ENCODE measurements around the gene ADAMTS2. TPM values are rescaled to one million over a fixed set of nuclear protein-coding genes. Genes with fewer than 3 reads are reported as not detected.

ADAMTS2 gene
- total RNA-seq, 1 experiment from 2014 or later, result 3.9 TPM

- TF ChIP-seq POLR2AphosphoS5 (IDR thresholded peaks at IDR 0.05; ENCODE audit: low read depth, low read length), result no peak
Measured at GRCh38 chr5:179238628-179238970, 106.7 kb downstream of the ADAMTS2 start (continued).

GRCh38 chr5:179237770-179238627 lies 107.3 kb downstream of the ADAMTS2 start:
- POLR2A ChIA-PET, result no interaction called here
- intact Hi-C loops (cut with micrococcal nuclease), result no loop called here
- Histone ChIP-seq H2AFZ (ENCODE audit: low read depth, low read length, poor library complexity, severe bottlenecking) (no peak overlapping the region), H3K36me3 (ENCODE audit: control insufficient read depth in 1 of 2, insufficient read depth in 2 of 2, low read length in 2 of 2) (no peaks in the 10 kb centered on the region), H3K4me3 (replicated peaks in 1 of 2; ENCODE audit: low read depth in 1 of 2, low read length in 2 of 2) (no peak overlapping the region), H3K79me2 (ENCODE audit: insufficient read depth, low read length) (no peaks in the 10 kb centered on the region), H3K9me3 (ENCODE audit: control insufficient read depth in 1 of 2, insufficient read depth in 1 of 2, low read depth in 1 of 2, low read length in 2 of 2) (no peaks in the 10 kb centered on the region), H3K9me2 (ENCODE audit: insufficient read depth) (no peaks in the 10 kb centered on the region), H3K27me3 (ENCODE audit: insufficient read depth, low read length) (no peaks in the 10 kb centered on the region), H3K4me2 (ENCODE audit: low read length) (no peak overlapping the region), H3K9ac (ENCODE audit: low read length) (no peak overlapping the region), H3K27ac (ENCODE audit: low read depth, low read length) (no peak overlapping the region), H3K4me1 (ENCODE audit: control insufficient read depth in 1 of 2, insufficient read depth in 2 of 2, low read length in 2 of 2) (no peaks in the 10 kb centered on the region), H4K20me1 (ENCODE audit: insufficient read depth) (no peaks in the 10 kb centered on the region)
- BruUV-seq (replicated peaks), result no TSS peak
- CTCF ChIA-PET, result no interaction called here
- ATAC-seq (no peak), DNase-seq (ENCODE audit: low read depth, low spot score) (no peak)
- RAD21 ChIA-PET (ENCODE audit: low non-redundant PET in 1 of 2, low total read pairs in 2 of 2, uncharacterized antibody in 2 of 2, unreplicated experiment in 2 of 2), result no interaction called here
- no peak for TF ChIP-seq ATF3 (IDR thresholded peaks at IDR 0.05)
- TF ChIP-seq YY1 (IDR thresholded peaks at IDR 0.05; ENCODE audit: extremely low read depth, insufficient replicate concordance, low read depth, low read length), result no peak
- TF ChIP-seq ZNF274 (IDR thresholded peaks at IDR 0.05; ENCODE audit: low read depth, low read length), result no peak
- no peak for TF ChIP-seq EZH2phosphoT487 (IDR thresholded peaks at IDR 0.05; ENCODE audit: borderline replicate concordance)
- TF ChIP-seq FOSL1 (IDR thresholded peaks at IDR 0.05; ENCODE audit: low read depth), result no peak
- no peak for TF ChIP-seq CEBPB (IDR thresholded peaks at IDR 0.05; ENCODE audit: low read depth)
- TF ChIP-seq POLR2A (IDR thresholded peaks at IDR 0.05; ENCODE audit: borderline replicate concordance, extremely low read depth, insufficient read depth, insufficient read length), result no peak
- TF ChIP-seq ELF1 (IDR thresholded peaks at IDR 0.05; ENCODE audit: borderline replicate concordance, low read depth), result no peak
- no peak for TF ChIP-seq POLR2AphosphoS5 (IDR thresholded peaks at IDR 0.05; ENCODE audit: low read depth, low read length)
- TF ChIP-seq, protein P1, sequence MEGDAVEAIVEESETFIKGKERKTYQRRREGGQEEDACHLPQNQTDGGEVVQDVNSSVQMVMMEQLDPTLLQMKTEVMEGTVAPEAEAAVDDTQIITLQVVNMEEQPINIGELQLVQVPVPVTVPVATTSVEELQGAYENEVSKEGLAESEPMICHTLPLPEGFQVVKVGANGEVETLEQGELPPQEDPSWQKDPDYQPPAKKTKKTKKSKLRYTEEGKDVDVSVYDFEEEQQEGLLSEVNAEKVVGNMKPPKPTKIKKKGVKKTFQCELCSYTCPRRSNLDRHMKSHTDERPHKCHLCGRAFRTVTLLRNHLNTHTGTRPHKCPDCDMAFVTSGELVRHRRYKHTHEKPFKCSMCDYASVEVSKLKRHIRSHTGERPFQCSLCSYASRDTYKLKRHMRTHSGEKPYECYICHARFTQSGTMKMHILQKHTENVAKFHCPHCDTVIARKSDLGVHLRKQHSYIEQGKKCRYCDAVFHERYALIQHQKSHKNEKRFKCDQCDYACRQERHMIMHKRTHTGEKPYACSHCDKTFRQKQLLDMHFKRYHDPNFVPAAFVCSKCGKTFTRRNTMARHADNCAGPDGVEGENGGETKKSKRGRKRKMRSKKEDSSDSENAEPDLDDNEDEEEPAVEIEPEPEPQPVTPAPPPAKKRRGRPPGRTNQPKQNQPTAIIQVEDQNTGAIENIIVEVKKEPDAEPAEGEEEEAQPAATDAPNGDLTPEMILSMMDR (IDR thresholded peaks at IDR 0.05 in 2 of 3, conservative IDR thresholded peaks at IDR 0.05 in 1 of 3; ENCODE audit: borderline replicate concordance in 1 of 3, insufficient read depth in 1 of 3, low read depth in 2 of 3, low read length in 2 of 3), result no peak
- no peak for TF ChIP-seq TCF7L2 (IDR thresholded peaks at IDR 0.05; ENCODE audit: borderline replicate concordance, extremely low read depth, insufficient read depth, insufficient read length)
- no peak for TF ChIP-seq ZFX (IDR thresholded peaks at IDR 0.05)
- no peak for TF ChIP-seq JUND (IDR thresholded peaks at IDR 0.05)
- no peak for TF ChIP-seq SRF (IDR thresholded peaks at IDR 0.05; ENCODE audit: low read depth)
- TF ChIP-seq, protein P2, sequence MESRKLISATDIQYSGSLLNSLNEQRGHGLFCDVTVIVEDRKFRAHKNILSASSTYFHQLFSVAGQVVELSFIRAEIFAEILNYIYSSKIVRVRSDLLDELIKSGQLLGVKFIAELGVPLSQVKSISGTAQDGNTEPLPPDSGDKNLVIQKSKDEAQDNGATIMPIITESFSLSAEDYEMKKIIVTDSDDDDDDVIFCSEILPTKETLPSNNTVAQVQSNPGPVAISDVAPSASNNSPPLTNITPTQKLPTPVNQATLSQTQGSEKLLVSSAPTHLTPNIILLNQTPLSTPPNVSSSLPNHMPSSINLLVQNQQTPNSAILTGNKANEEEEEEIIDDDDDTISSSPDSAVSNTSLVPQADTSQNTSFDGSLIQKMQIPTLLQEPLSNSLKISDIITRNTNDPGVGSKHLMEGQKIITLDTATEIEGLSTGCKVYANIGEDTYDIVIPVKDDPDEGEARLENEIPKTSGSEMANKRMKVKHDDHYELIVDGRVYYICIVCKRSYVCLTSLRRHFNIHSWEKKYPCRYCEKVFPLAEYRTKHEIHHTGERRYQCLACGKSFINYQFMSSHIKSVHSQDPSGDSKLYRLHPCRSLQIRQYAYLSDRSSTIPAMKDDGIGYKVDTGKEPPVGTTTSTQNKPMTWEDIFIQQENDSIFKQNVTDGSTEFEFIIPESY (IDR thresholded peaks at IDR 0.05; ENCODE audit: extremely low read depth, insufficient replicate concordance, low read length), result no peak
- no peak for TF ChIP-seq SIN3A (IDR thresholded peaks at IDR 0.05; ENCODE audit: low read depth)
- TF ChIP-seq REST (IDR thresholded peaks at IDR 0.05; ENCODE audit: low read depth), result no peak

Measured in HCT116 (cell line).